A673 (cell line): Measurements from ENCODE around the gene KAZN. TPM values are rescaled to one million over a fixed set of nuclear protein-coding genes. Genes with fewer than 3 reads are reported as not detected.

Experiments
- BruUV-seq: library from RNA; stranded (reverse); fragments of 400-500 nt; replicated peaks from 2 replicates; lab custom pipeline; 2021; lab: Mats Ljungman, UMichigan
- CTCF ChIA-PET: fragments of 300-600 bp; sonication (Branson Sonifier 250); formaldehyde crosslinking; loops from one replicate; lab custom pipeline; 2022; ENCODE audit warnings: antibody characterized with exemption; lab: Charles Lee
- POLR2A ChIA-PET: fragments of 300-600 bp; sonication (Branson Sonifier 250); formaldehyde crosslinking; loops from one replicate; lab custom pipeline; 2022; ENCODE audit warnings: antibody characterized with exemption; ENCODE audit not compliant: low non-redundant PET; lab: Charles Lee
- DNase-seq: peaks from one replicate; pipeline ENCODE4 v3.0.0-alpha.2; 2015; ENCODE audit warnings: low spot score
- H3K27ac ChIP-seq: fragments of 200-600 bp; sonication (generic); 2 replicates; pipeline ENCODE4 v1.5.1; 2016; ENCODE audit warnings: mixed run types, low read depth, mild to moderate bottlenecking, mixed read lengths, antibody characterized with exemption, low read length; ENCODE audit not compliant: poor library complexity, severe bottlenecking
- H3K27me3 ChIP-seq: fragments of 200-600 bp; sonication (generic); replicated peaks from 2 replicates; pipeline ENCODE4 v1.6.1; 2017; ENCODE audit warnings: mixed run types, low read depth, mild to moderate bottlenecking, mixed read lengths, antibody characterized with exemption, low read length; ENCODE audit not compliant: insufficient read depth, poor library complexity
- H3K36me3 ChIP-seq: fragments of 200-600 bp; sonication (generic); 2 replicates; pipeline ENCODE4 v1.6.1; 2016; ENCODE audit warnings: mixed run types, mild to moderate bottlenecking, mixed read lengths, antibody characterized with exemption, low read length; ENCODE audit not compliant: insufficient read depth, poor library complexity, severe bottlenecking
- H3K4me1 ChIP-seq: fragments of 200-600 bp; sonication (generic); 2 replicates; pipeline ENCODE4 v1.6.1; 2017; ENCODE audit warnings: mixed run types, mild to moderate bottlenecking, mixed read lengths, antibody characterized with exemption, low read length; ENCODE audit not compliant: insufficient read depth, poor library complexity, severe bottlenecking
- H3K4me3 ChIP-seq: fragments of 200-600 bp; sonication (generic); 2 replicates; pipeline ENCODE4 v1.5.1; 2016; ENCODE audit warnings: low read depth, mixed run types, mild to moderate bottlenecking, mixed read lengths, low read length; ENCODE audit not compliant: poor library complexity, severe bottlenecking
- H3K9me3 ChIP-seq: fragments of 200-600 bp; sonication (generic); 2 replicates; pipeline ENCODE4 v1.6.1; 2016; ENCODE audit warnings: mixed run types, low read depth, mild to moderate bottlenecking, mixed read lengths, antibody characterized with exemption, low read length; ENCODE audit not compliant: poor library complexity, severe bottlenecking
- EZH2 ChIP-seq: fragments of 200-600 bp; sonication (generic); IDR thresholded peaks from 2 replicates; pipeline ENCODE4 v1.6.1; 2017; ENCODE audit warnings: borderline replicate concordance, low read depth, mild to moderate bottlenecking, mixed read lengths, antibody characterized with exemption, low read length; ENCODE audit not compliant: poor library complexity, severe bottlenecking
- intact Hi-C: fragments of 100-400 bp; cut with micrococcal nuclease; formaldehyde crosslinking; loops from one replicate; pipeline ENCODE4 v1.10.0; 2022; ENCODE audit not compliant: unreplicated experiment
- total RNA-seq: library from RNA; stranded (reverse); gene quantifications from 2 replicates; pipeline ENCODE4 v1.2.3, GENCODE V29; 2021
- TF ChIP-seq, protein P1 (sequence below): fragments of 300-800, 200-600 bp; sonication (generic); conservative IDR thresholded peaks from 2 replicates; pipeline ENCODE4 v1.5.1; 2017; ENCODE audit warnings: low read depth, mild to moderate bottlenecking, antibody characterized with exemption, low read length, moderate library complexity, mixed read lengths

Gene KAZN
- total RNA-seq, 1 experiment from 2014 or later: 8.0 TPM

DNA sequence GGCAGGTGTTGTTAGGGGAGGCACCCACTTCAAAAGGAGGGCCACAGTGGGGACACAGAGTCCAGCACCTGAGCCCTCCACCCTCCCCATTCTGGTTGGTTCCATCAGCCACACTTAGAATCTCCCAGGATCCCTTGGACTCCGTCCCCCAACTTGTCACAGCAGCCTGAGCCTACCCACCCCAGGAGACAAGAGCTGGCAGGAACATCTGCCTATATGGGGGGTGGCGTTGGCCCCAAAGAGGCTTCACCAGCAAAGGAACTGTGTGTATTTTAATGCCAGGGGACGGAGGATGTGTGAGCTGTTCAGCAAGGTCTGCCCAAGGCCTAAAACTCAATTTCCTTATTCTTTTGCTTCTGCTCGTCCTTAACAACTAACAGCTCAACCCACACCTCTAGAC, 468.7 kb downstream of the KAZN start:
- intact Hi-C loops: no loop called here
- CTCF ChIA-PET: no interaction called here
- POLR2A ChIA-PET: no interaction called here

DNA sequence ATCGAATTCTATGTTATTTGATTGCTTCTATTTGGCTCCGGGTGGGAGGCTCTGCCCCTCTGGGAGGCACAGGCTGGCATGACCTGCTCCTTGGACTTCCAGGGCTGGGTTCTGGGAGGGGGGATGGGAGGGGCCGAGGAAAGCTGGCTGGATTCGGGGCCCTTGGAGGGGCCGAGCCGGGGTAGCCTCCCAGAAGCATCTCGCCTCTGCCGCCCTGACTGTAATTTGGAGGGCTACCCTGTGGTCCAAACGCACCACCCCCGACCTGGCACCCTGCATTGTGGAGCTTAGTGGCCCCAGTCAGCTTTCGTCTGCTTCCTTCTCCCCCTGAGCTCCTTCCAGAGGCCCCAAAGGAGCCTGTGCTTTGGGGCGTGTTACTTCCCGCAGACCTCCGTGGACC, 469.7 kb downstream of the KAZN start:
- ChIA-PET POLR2A (no interaction called here), CTCF (no interaction called here)
- H3K27ac ChIP-seq: no peak overlapping the region
- no peak for TF ChIP-seq EZH2
- TF ChIP-seq, protein P1, sequence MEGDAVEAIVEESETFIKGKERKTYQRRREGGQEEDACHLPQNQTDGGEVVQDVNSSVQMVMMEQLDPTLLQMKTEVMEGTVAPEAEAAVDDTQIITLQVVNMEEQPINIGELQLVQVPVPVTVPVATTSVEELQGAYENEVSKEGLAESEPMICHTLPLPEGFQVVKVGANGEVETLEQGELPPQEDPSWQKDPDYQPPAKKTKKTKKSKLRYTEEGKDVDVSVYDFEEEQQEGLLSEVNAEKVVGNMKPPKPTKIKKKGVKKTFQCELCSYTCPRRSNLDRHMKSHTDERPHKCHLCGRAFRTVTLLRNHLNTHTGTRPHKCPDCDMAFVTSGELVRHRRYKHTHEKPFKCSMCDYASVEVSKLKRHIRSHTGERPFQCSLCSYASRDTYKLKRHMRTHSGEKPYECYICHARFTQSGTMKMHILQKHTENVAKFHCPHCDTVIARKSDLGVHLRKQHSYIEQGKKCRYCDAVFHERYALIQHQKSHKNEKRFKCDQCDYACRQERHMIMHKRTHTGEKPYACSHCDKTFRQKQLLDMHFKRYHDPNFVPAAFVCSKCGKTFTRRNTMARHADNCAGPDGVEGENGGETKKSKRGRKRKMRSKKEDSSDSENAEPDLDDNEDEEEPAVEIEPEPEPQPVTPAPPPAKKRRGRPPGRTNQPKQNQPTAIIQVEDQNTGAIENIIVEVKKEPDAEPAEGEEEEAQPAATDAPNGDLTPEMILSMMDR: no peak
- intact Hi-C loops: no loop called here
- H3K27me3 ChIP-seq: no peaks in the 10 kb centered on the region
- no peaks in the 10 kb centered on the region for H3K4me1 ChIP-seq
- no peaks in the 10 kb centered on the region for H3K36me3 ChIP-seq
- no peaks in the 10 kb centered on the region for H3K9me3 ChIP-seq
- DNase-seq: no peak
- no peak overlapping the region for H3K4me3 ChIP-seq
- no TSS peak for BruUV-seq

More for the DNA sequence above, 468.7 kb downstream of the KAZN start:
- Histone ChIP-seq H3K27ac (no peak overlapping the region), H3K9me3 (no peaks in the 10 kb centered on the region), H3K4me1 (no peaks in the 10 kb centered on the region), H3K36me3 (no peaks in the 10 kb centered on the region), H3K27me3 (no peaks in the 10 kb centered on the region), H3K4me3 (no peak overlapping the region)
- no TSS peak for BruUV-seq
- DNase-seq: no peak
- TF ChIP-seq EZH2: no peak
- TF ChIP-seq, protein P1: no peak

DNA sequence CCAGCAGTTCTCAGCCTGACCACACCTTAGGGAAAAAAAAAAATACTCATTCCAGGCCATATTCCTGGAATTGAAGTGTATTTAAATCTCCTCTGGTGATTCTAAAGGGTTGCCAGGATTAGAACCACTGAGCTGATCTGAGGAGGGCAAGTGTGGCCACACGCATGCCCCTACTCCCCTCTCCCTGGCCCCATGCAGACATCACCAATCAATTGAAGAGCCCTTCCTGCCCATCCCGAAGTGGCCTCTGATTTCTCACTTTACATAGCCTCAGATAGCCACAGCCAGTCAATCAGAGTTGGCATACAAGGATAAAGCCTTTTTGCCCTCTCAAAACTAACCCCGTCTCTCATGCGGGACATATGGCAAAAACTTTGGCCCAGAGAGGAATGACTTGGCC, 470.5 kb downstream of the KAZN start:
- ChIA-PET POLR2A (no interaction called here), CTCF (no interaction called here)
- intact Hi-C loops: no loop called here
- Histone ChIP-seq H3K36me3 (no peaks in the 10 kb centered on the region), H3K27me3 (no peaks in the 10 kb centered on the region), H3K27ac (no peak overlapping the region), H3K4me3 (no peak overlapping the region), H3K9me3 (no peaks in the 10 kb centered on the region), H3K4me1 (no peaks in the 10 kb centered on the region)
- TF ChIP-seq, protein P1: no peak
- TF ChIP-seq EZH2: no peak
- no peak for DNase-seq
- no TSS peak for BruUV-seq
